Measurements from ENCODE around the gene TK1.

The TK1 gene

DNA sequence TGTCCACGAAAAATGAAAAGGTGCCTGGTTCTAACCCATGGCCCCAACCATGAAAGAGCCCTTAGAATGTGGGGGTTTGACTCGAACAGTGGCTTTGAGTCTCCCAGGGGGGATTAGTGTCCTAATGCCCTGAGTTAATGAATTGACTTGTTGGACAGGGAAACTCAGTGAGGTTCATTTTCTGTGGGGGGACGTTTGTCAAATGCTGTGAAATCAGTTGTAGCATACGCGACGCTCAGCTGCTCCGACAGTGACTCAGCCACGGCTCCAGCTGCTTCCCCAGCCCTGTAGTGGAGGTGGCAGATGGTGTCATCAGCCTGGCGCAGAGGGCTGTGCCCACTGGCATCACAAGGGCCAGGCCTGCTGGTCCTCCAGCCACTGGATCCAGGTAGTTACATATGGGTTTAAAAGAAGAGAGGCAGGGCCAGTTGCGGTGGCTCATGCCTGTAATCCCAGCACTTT is 40.6 kb upstream of the TK1 start:
- H3K4me3 ChIP-seq (ENCODE audit: low read length): no peak overlapping the region
- H3K27ac ChIP-seq (ENCODE audit: low read length): no peak overlapping the region
- H3K4me1 ChIP-seq (ENCODE audit: control insufficient read depth, low read depth, low read length): no peaks in the 10 kb centered on the region
- H3K9me3 ChIP-seq (ENCODE audit: control insufficient read depth, low read depth, low read length): no peaks in the 10 kb centered on the region
- peaks cover 22% of the 10 kb centered on the region for H3K27me3 ChIP-seq (ENCODE audit: control insufficient read depth, insufficient read depth, low read length)
- H3K9ac ChIP-seq (ENCODE audit: low read length): no peak overlapping the region
- H3K36me3 ChIP-seq (ENCODE audit: control insufficient read depth, low read depth, low read length): peaks cover 25% of the 10 kb centered on the region

DNA sequence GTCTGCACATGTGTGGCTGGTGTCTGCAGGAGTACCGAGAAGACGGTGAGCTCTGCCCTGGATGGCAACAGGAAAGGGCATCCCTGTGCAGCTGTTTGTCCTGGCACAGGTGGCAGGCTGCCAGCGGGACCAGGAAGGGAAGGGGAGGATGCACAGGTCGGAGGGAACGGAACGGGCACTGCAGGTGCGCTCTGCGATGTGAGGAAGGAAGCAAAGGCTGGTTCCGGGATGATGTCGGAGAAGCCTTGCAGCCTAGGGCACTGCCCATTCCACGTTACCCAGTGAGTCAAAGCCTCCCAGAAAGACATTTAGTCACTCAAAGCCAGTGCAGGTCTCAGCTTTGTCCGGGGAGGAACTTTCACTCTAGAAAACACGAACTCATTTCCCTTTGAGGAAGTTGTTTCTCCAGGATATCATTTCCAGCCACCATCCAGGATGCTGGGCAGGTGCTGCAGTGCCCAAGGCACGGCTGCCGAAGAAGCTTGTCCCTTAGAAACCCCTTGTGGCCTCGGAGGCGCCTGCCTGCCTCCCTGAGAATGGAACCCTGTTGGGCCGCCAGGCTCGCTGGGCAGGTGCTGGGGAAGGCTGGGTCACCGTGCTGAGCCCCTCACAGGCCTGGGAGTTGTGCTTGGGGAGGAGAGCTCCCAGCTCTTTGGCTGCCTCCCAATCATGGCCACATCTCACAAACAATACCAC is 40.1 kb upstream of the TK1 start:
- Histone ChIP-seq H3K9me3 (ENCODE audit: control insufficient read depth, low read depth, low read length) (no peaks in the 10 kb centered on the region), H3K27me3 (ENCODE audit: control insufficient read depth, insufficient read depth, low read length) (peaks cover 16% of the 10 kb centered on the region), H3K36me3 (ENCODE audit: control insufficient read depth, low read depth, low read length) (peaks cover 25% of the 10 kb centered on the region), H3K4me1 (ENCODE audit: control insufficient read depth, low read depth, low read length) (no peaks in the 10 kb centered on the region), H3K9ac (ENCODE audit: low read length) (no peak overlapping the region), H3K27ac (ENCODE audit: low read length) (no peak overlapping the region), H3K4me3 (ENCODE audit: low read length) (no peak overlapping the region)

- Histone ChIP-seq H3K27me3 (ENCODE audit: control insufficient read depth, insufficient read depth, low read length) (peaks cover 12% of the 10 kb centered on the region), H3K9me3 (ENCODE audit: control insufficient read depth, low read depth, low read length) (no peaks in the 10 kb centered on the region), H3K36me3 (ENCODE audit: control insufficient read depth, low read depth, low read length) (peaks cover 32% of the 10 kb centered on the region), H3K9ac (ENCODE audit: low read length) (no peak overlapping the region), H3K4me1 (ENCODE audit: control insufficient read depth, low read depth, low read length) (no peaks in the 10 kb centered on the region), H3K27ac (ENCODE audit: low read length) (no peak overlapping the region), H3K4me3 (ENCODE audit: low read length) (no peak overlapping the region)
These were observed 39.4 kb upstream of the TK1 start for GRCh38 chr17:78226055-78226758.

- no peak overlapping the region for H3K9ac ChIP-seq (ENCODE audit: low read length)
- H3K9me3 ChIP-seq (ENCODE audit: control insufficient read depth, low read depth, low read length): no peaks in the 10 kb centered on the region
- peaks cover 3% of the 10 kb centered on the region for H3K27me3 ChIP-seq (ENCODE audit: control insufficient read depth, insufficient read depth, low read length)
- H3K4me3 ChIP-seq (ENCODE audit: low read length): no peak overlapping the region
- peaks cover 39% of the 10 kb centered on the region for H3K36me3 ChIP-seq (ENCODE audit: control insufficient read depth, low read depth, low read length)
- H3K4me1 ChIP-seq (ENCODE audit: control insufficient read depth, low read depth, low read length): no peaks in the 10 kb centered on the region
- H3K27ac ChIP-seq (ENCODE audit: low read length): no peak overlapping the region
These were observed 38.4 kb upstream of the TK1 start for GRCh38 chr17:78225088-78225865.

GRCh38 chr17:78224231-78225087 is 37.6 kb upstream of the TK1 start:
- H3K9ac ChIP-seq (ENCODE audit: low read length): no peak overlapping the region
- peaks cover 44% of the 10 kb centered on the region for H3K36me3 ChIP-seq (ENCODE audit: control insufficient read depth, low read depth, low read length)
- no peak overlapping the region for H3K4me3 ChIP-seq (ENCODE audit: low read length)
- H3K27ac ChIP-seq (ENCODE audit: low read length): no peak overlapping the region
- no peaks in the 10 kb centered on the region for H3K9me3 ChIP-seq (ENCODE audit: control insufficient read depth, low read depth, low read length)
- no peaks in the 10 kb centered on the region for H3K27me3 ChIP-seq (ENCODE audit: control insufficient read depth, insufficient read depth, low read length)
- no peaks in the 10 kb centered on the region for H3K4me1 ChIP-seq (ENCODE audit: control insufficient read depth, low read depth, low read length)

GRCh38 chr17:78223765-78224164 is 36.9 kb upstream of the TK1 start:
- Histone ChIP-seq H3K27ac (ENCODE audit: low read length) (no peak overlapping the region), H3K27me3 (ENCODE audit: control insufficient read depth, insufficient read depth, low read length) (no peaks in the 10 kb centered on the region), H3K4me3 (ENCODE audit: low read length) (no peak overlapping the region), H3K4me1 (ENCODE audit: control insufficient read depth, low read depth, low read length) (no peaks in the 10 kb centered on the region), H3K36me3 (ENCODE audit: control insufficient read depth, low read depth, low read length) (peaks cover 45% of the 10 kb centered on the region), H3K9me3 (ENCODE audit: control insufficient read depth, low read depth, low read length) (no peaks in the 10 kb centered on the region), H3K9ac (ENCODE audit: low read length) (no peak overlapping the region)

DNA sequence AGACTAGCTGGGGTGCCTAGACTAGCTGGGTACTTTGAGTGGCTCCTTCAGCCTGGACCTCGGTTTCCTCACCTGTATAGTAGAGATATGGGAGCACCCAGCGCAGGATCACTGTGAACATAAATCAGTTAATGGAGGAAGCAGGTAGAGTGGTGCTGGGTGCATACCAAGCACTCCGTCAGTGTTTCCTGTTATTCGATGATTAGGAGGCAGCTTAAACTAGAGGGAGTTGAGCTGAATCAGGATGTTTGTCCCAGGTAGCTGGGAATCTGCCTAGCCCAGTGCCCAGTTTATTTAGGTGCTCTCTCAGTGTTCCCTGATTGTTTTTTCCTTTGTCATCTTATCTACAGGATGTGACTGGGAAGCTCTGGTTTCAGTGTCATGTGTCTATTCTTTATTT is 36.2 kb upstream of the TK1 start:
- Histone ChIP-seq H3K4me3 (ENCODE audit: low read length) (no peak overlapping the region), H3K9me3 (ENCODE audit: control insufficient read depth, low read depth, low read length) (no peaks in the 10 kb centered on the region), H3K27me3 (ENCODE audit: control insufficient read depth, insufficient read depth, low read length) (no peaks in the 10 kb centered on the region), H3K9ac (ENCODE audit: low read length) (no peak overlapping the region), H3K27ac (ENCODE audit: low read length) (no peak overlapping the region), H3K4me1 (ENCODE audit: control insufficient read depth, low read depth, low read length) (no peaks in the 10 kb centered on the region), H3K36me3 (ENCODE audit: control insufficient read depth, low read depth, low read length) (peaks cover 45% of the 10 kb centered on the region)

GRCh38 chr17:78219396-78220150 is 32.7 kb upstream of the TK1 start:
- H3K4me3 ChIP-seq (ENCODE audit: low read length): no peak overlapping the region
- H3K36me3 ChIP-seq (ENCODE audit: control insufficient read depth, low read depth, low read length): peaks cover 48% of the 10 kb centered on the region
- no peaks in the 10 kb centered on the region for H3K9me3 ChIP-seq (ENCODE audit: control insufficient read depth, low read depth, low read length)
- peaks cover 7% of the 10 kb centered on the region for H3K4me1 ChIP-seq (ENCODE audit: control insufficient read depth, low read depth, low read length)
- H3K27ac ChIP-seq (ENCODE audit: low read length): no peak overlapping the region
- no peak overlapping the region for H3K9ac ChIP-seq (ENCODE audit: low read length)
- no peaks in the 10 kb centered on the region for H3K27me3 ChIP-seq (ENCODE audit: control insufficient read depth, insufficient read depth, low read length)

GRCh38 chr17:78214706-78215061 is 27.8 kb upstream of the TK1 start:
- Histone ChIP-seq H3K27ac (ENCODE audit: low read length) (no peak overlapping the region), H3K36me3 (ENCODE audit: control insufficient read depth, low read depth, low read length) (peaks cover 11% of the 10 kb centered on the region), H3K27me3 (ENCODE audit: control insufficient read depth, insufficient read depth, low read length) (no peaks in the 10 kb centered on the region), H3K4me1 (ENCODE audit: control insufficient read depth, low read depth, low read length) (peaks cover 7% of the 10 kb centered on the region), H3K4me3 (ENCODE audit: low read length) (peak overlapping the region; percentile 69), H3K9me3 (ENCODE audit: control insufficient read depth, low read depth, low read length) (no peaks in the 10 kb centered on the region), H3K9ac (ENCODE audit: low read length) (peak overlapping the region; percentile 86)

GRCh38 chr17:78214016-78214705 is 27.3 kb upstream of the TK1 start, which contains the start of gene BIRC5:
BIRC5 (plus strand) TSS chr17:78214253; CDS start chr17:78214317, 64 bp downstream.
- no peaks in the 10 kb centered on the region for H3K27me3 ChIP-seq (ENCODE audit: control insufficient read depth, insufficient read depth, low read length)
- peak within 1 kb of the TSS; percentile 69 for H3K4me3 ChIP-seq (ENCODE audit: low read length)
- peaks cover 7% of the 10 kb centered on the region for H3K4me1 ChIP-seq (ENCODE audit: control insufficient read depth, low read depth, low read length)
- peaks cover 7% of the 10 kb centered on the region for H3K36me3 ChIP-seq (ENCODE audit: control insufficient read depth, low read depth, low read length)
- H3K9ac ChIP-seq (ENCODE audit: low read length): peak within 1 kb of the TSS; percentile 86
- H3K9me3 ChIP-seq (ENCODE audit: control insufficient read depth, low read depth, low read length): no peaks in the 10 kb centered on the region
- H3K27ac ChIP-seq (ENCODE audit: low read length): no peak within 1 kb of the TSS
